Breast epithelium (tissue), 3 donors: ENCODE data around the gene PDXP.

Experiments used
- CTCF ChIP-seq, 3 donors: fragments of 450-650 bp; IDR thresholded peaks; one replicate each; pipeline ENCODE4 v1.5.1; 2016 to 2017; ENCODE audit warnings: antibody characterized with exemption in 3 of 3, mild to moderate bottlenecking in 3 of 3, moderate library complexity in 3 of 3
- POLR2A ChIP-seq: fragments of 450-650 bp; IDR thresholded peaks from one replicate; pipeline ENCODE4 v1.6.1; 2016; ENCODE audit warnings: antibody characterized with exemption, mild to moderate bottlenecking, moderate library complexity

GRCh38 chr22:37669586-37669985, 11.1 kb downstream of the PDXP start:
- TF ChIP-seq CTCF (IDR thresholded peaks at IDR 0.05) (no peak), POLR2A (no peak)
